H1 (cell line): ENCODE results near the gene ATAT1. TPM values are rescaled to one million over a fixed set of nuclear protein-coding genes. Genes with fewer than 3 reads are reported as not detected.
A peak's percentile ranks its signal among the peaks of the same experiment; 100 is the strongest.

Experiments used
- CTCF ChIA-PET: fragments of 300-600 bp; sonication (Branson Sonifier 250); formaldehyde crosslinking; loops from one replicate; lab custom pipeline; 2021; ENCODE audit not compliant: partially characterized antibody; lab: Charles Lee
- POLR2A ChIA-PET: fragments of 300-600 bp; sonication (Branson Sonifier 250); formaldehyde crosslinking; loops from one replicate; lab custom pipeline; 2021; ENCODE audit warnings: inconsistent platforms; ENCODE audit not compliant: partially characterized antibody; lab: Charles Lee
- DNase-seq, 2 experiments: peaks; one replicate each; pipeline versions ENCODE4 v3.0.0 to v3.0.0-alpha.2; 2010 to 2022; ENCODE audit warnings: low spot score in 2 of 2, low read depth in 1 of 2, mixed read lengths in 1 of 2
- FAIRE-seq: peaks from 2 replicates; lab custom pipeline; 2011; peaks lifted over from hg19 to GRCh38; lab: Jason Lieb, UNC
- H2AFZ ChIP-seq: 2 replicates; pipeline ENCODE4 v1.8.1; 2012; ENCODE audit warnings: low read length, inconsistent platforms
- H2AK5ac ChIP-seq: 2 replicates; pipeline ENCODE4 v1.6.1; 2013; ENCODE audit warnings: low read depth, low read length
- H2BK120ac ChIP-seq: replicated peaks from 2 replicates; pipeline ENCODE3; 2013; ENCODE audit warnings: low read depth, low read length, inconsistent platforms
- H2BK12ac ChIP-seq: 2 replicates; pipeline ENCODE4 v1.6.1; 2013; ENCODE audit warnings: low read depth, low read length
- H2BK15ac ChIP-seq: 2 replicates; pipeline ENCODE4 v1.6.1; 2013; ENCODE audit warnings: low read length
- H2BK20ac ChIP-seq: 2 replicates; pipeline ENCODE4 v1.6.1; 2013; ENCODE audit warnings: low read length
- H2BK5ac ChIP-seq: 2 replicates; pipeline ENCODE4 v1.6.1; 2013; ENCODE audit warnings: low read depth, low read length
- H3K14ac ChIP-seq: 2 replicates; pipeline ENCODE4 v1.6.1; 2013; ENCODE audit warnings: inconsistent platforms; ENCODE audit not compliant: insufficient read length
- H3K18ac ChIP-seq: 2 replicates; pipeline ENCODE4 v1.6.1; 2013; ENCODE audit warnings: low read length; ENCODE audit errors: extremely low read depth
- H3K23ac ChIP-seq: 2 replicates; pipeline ENCODE4 v1.6.1; 2013; ENCODE audit warnings: inconsistent platforms; ENCODE audit not compliant: insufficient read length
- H3K23me2 ChIP-seq: 2 replicates; pipeline ENCODE4 v1.6.1; 2013; ENCODE audit warnings: low read depth, low read length
- H3K27ac ChIP-seq: 2 replicates; pipeline ENCODE4 v1.6.1; 2011; ENCODE audit warnings: low read depth, low read length, inconsistent platforms
- H3K27me3 ChIP-seq, 4 experiments: replicated peaks in 1 of 4; 1 replicate in 1 of 4; 2 replicates in 3 of 4; pipeline versions ENCODE4 v1.6.1 to v1.8.1; 2011 to 2013; ENCODE audit warnings: low read length in 3 of 4, mild to moderate bottlenecking in 3 of 4, inconsistent platforms in 2 of 4, mixed read lengths in 2 of 4, moderate library complexity in 1 of 4; ENCODE audit not compliant: control insufficient read depth in 3 of 4, insufficient read depth in 3 of 4; ENCODE audit errors: extremely low read depth in 1 of 4
- H3K36me3 ChIP-seq, 4 experiments: 2 replicates each; pipeline versions ENCODE4 v1.6.1 to v1.8.1; 2011 to 2013; ENCODE audit warnings: mild to moderate bottlenecking in 4 of 4, low read length in 3 of 4, moderate library complexity in 2 of 4, control low read depth in 1 of 4, inconsistent platforms in 1 of 4; ENCODE audit not compliant: insufficient read depth in 4 of 4, control insufficient read depth in 2 of 4
- H3K4ac ChIP-seq: replicated peaks from 2 replicates; pipeline ENCODE3; 2013; ENCODE audit warnings: low read length, low read depth, mixed read lengths, inconsistent platforms; ENCODE audit not compliant: insufficient read length
- H3K4me1 ChIP-seq, 4 experiments: replicated peaks in 1 of 4; 1 replicate in 1 of 4; 2 replicates in 3 of 4; pipeline versions ENCODE4 v1.6.1 to v1.8.1; 2011 to 2013; ENCODE audit warnings: low read length in 3 of 4, inconsistent platforms in 2 of 4, mixed read lengths in 1 of 4; ENCODE audit not compliant: insufficient read depth in 4 of 4, control insufficient read depth in 3 of 4
- H3K4me2 ChIP-seq, 2 experiments: 2 replicates each; pipeline versions ENCODE4 v1.6.1 to v1.8.1; 2011 to 2013; ENCODE audit warnings: low read depth in 2 of 2, low read length in 2 of 2, control low read depth in 1 of 2, inconsistent platforms in 1 of 2, mild to moderate bottlenecking in 1 of 2; ENCODE audit not compliant: insufficient read depth in 1 of 2
- H3K4me3 ChIP-seq, 4 experiments: fragments of 200-600, 300-600 bp in 1 of 4; sonication (generic), shearing (Covaris generic), sonication (Bioruptor Twin) in 1 of 4; 2 replicates each; pipeline versions ENCODE4 v1.5.1 to v1.8.1; 2011 to 2016; ENCODE audit warnings: low read length in 4 of 4, low read depth in 3 of 4, control low read depth in 2 of 4, inconsistent platforms in 2 of 4, mild to moderate bottlenecking in 2 of 4, mixed read lengths in 1 of 4, moderate library complexity in 1 of 4; ENCODE audit not compliant: insufficient read depth in 2 of 4; ENCODE audit errors: extremely low read depth in 1 of 4
- H3K56ac ChIP-seq: replicated peaks from 2 replicates; pipeline ENCODE3; 2013; ENCODE audit warnings: low read depth, mild to moderate bottlenecking, mixed read lengths, low read length, inconsistent platforms; ENCODE audit not compliant: insufficient read length
- H3K79me1 ChIP-seq: 2 replicates; pipeline ENCODE4 v1.6.1; 2013; ENCODE audit warnings: low read depth, low read length, control low read depth
- H3K79me2 ChIP-seq, 2 experiments: 2 replicates each; pipeline versions ENCODE4 v1.6.1 to v1.8.1; 2012 to 2013; ENCODE audit warnings: low read length in 2 of 2, mild to moderate bottlenecking in 2 of 2, inconsistent platforms in 1 of 2; ENCODE audit not compliant: insufficient read depth in 2 of 2, control insufficient read depth in 1 of 2
- H3K9ac ChIP-seq, 4 experiments: replicated peaks in 1 of 4; 1 replicate in 1 of 4; 2 replicates in 3 of 4; pipeline versions ENCODE4 v1.6.1 to v1.8.1; 2011 to 2013; ENCODE audit warnings: low read depth in 3 of 4, low read length in 3 of 4, control low read depth in 2 of 4, mild to moderate bottlenecking in 2 of 4, moderate library complexity in 2 of 4, inconsistent platforms in 1 of 4; ENCODE audit errors: extremely low read depth in 1 of 4
- H3K9me3 ChIP-seq, 2 experiments: 2 replicates each; pipeline versions ENCODE4 v1.6.1 to v1.8.1; 2012 to 2013; ENCODE audit warnings: mild to moderate bottlenecking in 2 of 2, moderate library complexity in 2 of 2, control low read depth in 1 of 2, inconsistent platforms in 1 of 2, low read depth in 1 of 2, low read length in 1 of 2, mixed read lengths in 1 of 2; ENCODE audit not compliant: insufficient read depth in 2 of 2
- H4K20me1 ChIP-seq, 2 experiments: replicated peaks in 1 of 2; 2 replicates each; pipeline versions ENCODE3 to v1.8.1; 2011 to 2013; ENCODE audit warnings: inconsistent platforms in 2 of 2, low read length in 2 of 2, mild to moderate bottlenecking in 1 of 2; ENCODE audit not compliant: insufficient read depth in 2 of 2, control insufficient read depth in 1 of 2
- H4K5ac ChIP-seq: 2 replicates; pipeline ENCODE4 v1.6.1; 2013; ENCODE audit warnings: low read length, low read depth, mixed read lengths, inconsistent platforms; ENCODE audit not compliant: insufficient read length
- H4K8ac ChIP-seq: 2 replicates; pipeline ENCODE4 v1.8.0; 2013; ENCODE audit warnings: mild to moderate bottlenecking, moderate library complexity, low read length, inconsistent platforms; ENCODE audit not compliant: insufficient read depth; ENCODE audit errors: extremely low read depth
- H4K91ac ChIP-seq: replicated peaks from 2 replicates; pipeline ENCODE3; 2013; ENCODE audit warnings: low read length, mixed read lengths, inconsistent platforms; ENCODE audit not compliant: insufficient read length
- BRCA1 ChIP-seq: IDR thresholded peaks from 2 replicates; pipeline ENCODE4 v1.6.1; 2012; ENCODE audit warnings: low read depth, low read length, improper control_type of control experiment
- CBX8 ChIP-seq: fragments of 300-800, 300-1000 bp; sonication (generic); IDR thresholded peaks from 2 replicates; pipeline ENCODE4 v1.7.1; 2016; ENCODE audit warnings: low read depth, low read length, borderline replicate concordance
- CEBPB ChIP-seq: IDR thresholded peaks from 2 replicates; pipeline ENCODE4 v1.6.1; 2012; ENCODE audit warnings: low read depth, low read length
- CHD1 ChIP-seq: IDR thresholded peaks from 2 replicates; pipeline ENCODE4 v1.6.1; 2012; ENCODE audit warnings: low read depth, low read length, improper control_type of control experiment
- EP300 ChIP-seq, 2 experiments: IDR thresholded peaks; 1 replicate in 1 of 2; 2 replicates in 1 of 2; pipeline ENCODE4 v1.6.1; 2011 to 2012; ENCODE audit warnings: low read depth in 2 of 2, low read length in 2 of 2, mild to moderate bottlenecking in 2 of 2, borderline replicate concordance in 1 of 2, inconsistent platforms in 1 of 2, moderate library complexity in 1 of 2
- FOSL1 ChIP-seq: IDR thresholded peaks from 2 replicates; pipeline ENCODE4 v1.6.1; 2011; ENCODE audit warnings: mild to moderate bottlenecking, low read depth, low read length, moderate library complexity; ENCODE audit not compliant: insufficient read depth
- HDAC2 ChIP-seq, 2 experiments: fragments of 300-600 bp in 1 of 2; sonication (generic) in 1 of 2; IDR thresholded peaks; 2 replicates each; pipeline ENCODE4 v1.6.1; 2011 to 2012; ENCODE audit warnings: low read depth in 2 of 2, low read length in 2 of 2, mild to moderate bottlenecking in 2 of 2, moderate library complexity in 2 of 2, borderline replicate concordance in 1 of 2, inconsistent platforms in 1 of 2
- POU5F1 ChIP-seq: IDR thresholded peaks from 2 replicates; pipeline ENCODE4 v1.6.1; 2011; ENCODE audit warnings: low read depth, mild to moderate bottlenecking, low read length, moderate library complexity
- RBBP5 ChIP-seq: IDR thresholded peaks from 2 replicates; pipeline ENCODE4 v1.7.1; 2012; ENCODE audit warnings: low read depth, mild to moderate bottlenecking, inconsistent platforms, low read length, moderate library complexity, borderline replicate concordance
- RXRA ChIP-seq: IDR thresholded peaks from 2 replicates; pipeline ENCODE4 v1.6.1; 2011; ENCODE audit warnings: low read depth, mild to moderate bottlenecking, low read length, moderate library complexity; ENCODE audit not compliant: insufficient read depth
- YY1 ChIP-seq: IDR thresholded peaks from 2 replicates; pipeline ENCODE4 v1.6.1; 2011; ENCODE audit warnings: low read depth, mild to moderate bottlenecking, low read length
- ZNF274 ChIP-seq: IDR thresholded peaks from 2 replicates; pipeline ENCODE4 v1.7.0; 2012; ENCODE audit warnings: low read length, borderline replicate concordance; ENCODE audit errors: extremely low read depth
- WGBS, 2 experiments: shearing (Covaris generic) in 1 of 2; methylation state at CpG; one replicate each; pipeline versions ENCODE4 v1.1.6 to v1.1.7; 2013 to 2015; ENCODE audit warnings: low lambda C conversion rate in 2 of 2, mixed read lengths in 2 of 2, inconsistent platforms in 1 of 2, low coverage in 1 of 2, missing lambda C conversion rate in 1 of 2; ENCODE audit not compliant: insufficient replicate concordance in 2 of 2, insufficient coverage in 1 of 2, insufficient read length in 1 of 2; ENCODE audit errors: extremely low coverage in 1 of 2, missing lambda C conversion rate in 1 of 2; 5-methylcytosine and 5-hydroxymethylcytosine counted together
- polyA plus RNA-seq, 7 experiments: library from polyadenylated mRNA; depleted of rRNA in 3 of 7; stranded (reverse) in 5 of 7; unstranded in 2 of 7; fragments of >200 nt in 5 of 7; fragments of 200-250 nt in 2 of 7; gene quantifications; 1 replicate in 5 of 7; 2 replicates in 1 of 7; 4 replicates in 1 of 7; pipeline versions ENCODE4 v1.2.1 to v1.2.3, GENCODE V29; 2011 to 2013; ENCODE audit warnings: missing spikeins in 2 of 7, mixed read lengths in 2 of 7
- total RNA-seq: library from RNA; stranded (reverse); fragmentation: NEBNext Ultra II Directional; extraction: Animal tissue kit (Norgen Biotek cat#: 25700); gene quantifications from 2 replicates; pipeline ENCODE4 v1.2.1, GENCODE V29; 2021

The ATAT1 gene
- total and polyA plus RNA-seq, 2 of the 8 experiments (the other 6 are each of a cell fraction or from before 2014, with no cell fraction given) = 14.4 to 14.6 TPM

GRCh38 chr6:30618270-30618797 lies 8.3 kb upstream of the ATAT1 start:
- CTCF ChIA-PET = interaction anchor here (0.8 to 1.7 kb wide), 3 partner anchors 15 to 104 kb away, joined by 3 to 6 read pairs (median 3); no protein-coding TSS in a partner anchor
- H3K79me1 ChIP-seq = peaks cover 6% of the 10 kb centered on the region; the same call in 1 of the 2 replicates
- H4K91ac ChIP-seq = no peak overlapping the region
- no peak for FAIRE-seq
- peak overlapping the region; percentile 45; the same call in 1 of the 2 replicates for H2AK5ac ChIP-seq
- H3K27ac ChIP-seq = peak overlapping the region; percentile 99; the same call in 1 of the 2 replicates
- no peak for DNase-seq
- peaks cover 10 to 45% (median 26%) of the 10 kb centered on the region in 4 experiments for H3K36me3 ChIP-seq
- H3K4me2 ChIP-seq = peak overlapping the region; percentile 90 to 98
- no peak overlapping the region for H2BK5ac ChIP-seq
- H3K4me3 ChIP-seq = peak overlapping the region; percentile 87 to 97 (median 90)
- no peak overlapping the region for H4K5ac ChIP-seq
- H3K79me2 ChIP-seq = peaks cover 4 to 50% of the 10 kb centered on the region in 2 experiments; a peak in 3 of 4 replicates
- H2AFZ ChIP-seq = 0 out of 2 replicates have a peak overlapping the region, but pooled peaks have one; percentile 28
- H3K9ac ChIP-seq = peak overlapping the region in 3 of 4 experiments; percentile 93 to 100 (median 99); a peak in 4 of 7 replicates
- POLR2A ChIA-PET = interaction anchor here (0.5 to 3.8 kb wide), 40 partner anchors 9 to 127 kb away, joined by 3 to 43 read pairs (median 5); partner anchors contain the start of genes ABCF1, ATAT1, C6orf136 and DHX16
- H2BK12ac ChIP-seq = no peak overlapping the region
- no peaks in the 10 kb centered on the region for H3K9me3 ChIP-seq
- H3K4ac ChIP-seq = no peak overlapping the region
- no peaks in the 10 kb centered on the region for H3K27me3 ChIP-seq
- 35% methylated on average over 8 of the region's 8 CpGs; no CpG with 5 or more reads in 1 of the 2 experiments for WGBS, 2 experiments
- no peak overlapping the region for H3K23ac ChIP-seq
- H3K56ac ChIP-seq = no peak overlapping the region
- no peak overlapping the region for H4K8ac ChIP-seq
- H2BK20ac ChIP-seq = no peak overlapping the region
- H3K23me2 ChIP-seq = peaks cover 14% of the 10 kb centered on the region
- no peak overlapping the region for H3K18ac ChIP-seq
- H3K14ac ChIP-seq = no peak overlapping the region
- no peak for TF ChIP-seq ZNF274
- no peak for TF ChIP-seq YY1
- no peak for TF ChIP-seq POU5F1
- TF ChIP-seq BRCA1 = no peak
- TF ChIP-seq CHD1 = no peak
- no peak for TF ChIP-seq RBBP5
- no peak for TF ChIP-seq RXRA
- no peak for TF ChIP-seq CEBPB
- TF ChIP-seq CBX8 = no peak
- TF ChIP-seq HDAC2 (IDR thresholded peaks at IDR 0.05; ENCODE audit: borderline replicate concordance in 1 of 2, low read depth in 2 of 2, low read length in 2 of 2) = no peak
- no peak for TF ChIP-seq FOSL1
- no peak for TF ChIP-seq EP300 (IDR thresholded peaks at IDR 0.05; ENCODE audit: borderline replicate concordance in 1 of 2, low read depth in 2 of 2, low read length in 2 of 2)
- TF ChIP-seq, all 59 proteins: peak for 0
- no peak overlapping the region for H2BK120ac ChIP-seq
- peaks cover 0 to 2% of the 10 kb centered on the region in 2 experiments for H4K20me1 ChIP-seq
- peaks cover 0 to 6% (median 4%) of the 10 kb centered on the region in 4 experiments; a peak in 4 of 7 replicates for H3K4me1 ChIP-seq
- no peak overlapping the region for H2BK15ac ChIP-seq
